Stimulated activated CD4-positive, alpha-beta T cell treated with anti-CD3 and anti-CD28 coated beads, Interleukin-4, amount 100 ng/mL, for 48 hours (primary cell): Measurements from ENCODE around the gene MYOCD.

Experiments
- DNase-seq, 2 donors: peaks; one replicate each; pipeline ENCODE4 v3.0.0-alpha.2; 2020; ENCODE audit warnings: low read depth in 2 of 2

Gene MYOCD

DNA sequence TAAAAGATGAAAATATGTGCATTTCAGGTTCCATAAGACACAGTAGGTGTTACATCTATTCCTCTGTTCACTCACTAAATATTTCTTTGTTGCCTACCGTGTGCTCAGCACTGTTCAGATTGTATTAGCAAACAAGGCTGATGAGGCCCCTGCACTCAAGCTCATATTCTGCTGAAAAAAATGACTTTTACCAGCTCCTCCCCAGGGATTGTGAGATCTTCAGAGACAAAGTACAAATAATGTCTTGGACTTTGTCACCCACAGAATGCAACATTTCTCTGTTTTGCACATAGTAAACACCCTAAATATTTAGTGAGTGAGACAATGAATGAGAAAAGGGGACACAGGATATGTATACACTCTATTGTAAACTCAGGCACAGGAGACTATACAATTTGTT is 21.9 kb upstream of the MYOCD start:
- no peak for DNase-seq

GRCh38 chr17:12644623-12645022 is 21.1 kb upstream of the MYOCD start:
- no peak for DNase-seq

DNA sequence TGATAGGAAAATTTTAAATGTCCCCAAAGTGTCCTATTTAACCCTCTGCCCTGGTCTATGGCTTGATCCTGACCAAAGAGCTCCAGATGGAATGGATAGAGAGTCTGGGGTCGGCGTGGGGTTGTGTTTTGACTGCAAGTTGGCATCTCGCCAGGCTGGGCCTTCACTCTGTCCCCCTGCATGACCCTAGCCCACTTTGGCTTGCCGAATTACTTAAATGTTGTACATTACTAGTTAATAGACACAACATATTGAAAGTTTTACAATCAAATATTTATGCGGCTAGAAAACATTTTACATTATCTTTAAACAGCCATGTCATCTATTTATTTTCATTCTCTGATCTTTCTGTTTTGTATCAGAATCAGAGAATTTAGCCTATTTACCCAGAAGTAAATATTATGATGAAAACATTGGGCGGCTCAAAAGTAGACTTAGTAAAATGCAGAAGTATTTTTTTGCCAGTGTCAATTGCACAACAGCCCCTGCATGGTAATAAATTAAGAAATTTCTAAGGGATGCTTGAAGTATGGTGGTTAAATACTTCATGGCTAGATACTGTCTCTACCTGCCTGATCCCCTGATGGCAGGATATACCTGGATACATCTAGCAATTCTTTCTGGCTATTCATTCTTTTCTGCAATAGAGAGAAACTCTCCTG is 18.8 kb upstream of the MYOCD start:
- no peak for DNase-seq

DNA sequence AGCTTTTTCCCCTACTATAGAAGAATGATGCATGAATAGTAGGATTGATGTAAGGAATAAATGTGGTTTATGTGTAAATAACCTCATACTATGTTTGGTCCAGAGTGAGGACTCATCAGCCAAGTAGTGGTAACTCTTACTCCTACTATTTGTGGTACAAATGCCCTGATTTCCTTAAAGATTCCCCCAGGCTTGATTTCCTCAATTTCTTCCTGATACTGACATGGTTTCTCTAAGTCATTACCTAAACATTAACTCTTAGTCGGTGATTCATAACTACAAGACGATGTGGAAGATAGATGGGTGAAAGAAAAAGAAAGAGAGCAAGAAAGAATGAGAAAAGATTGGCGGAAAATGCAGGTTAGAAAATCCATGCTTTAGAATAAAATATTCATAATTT is 17.2 kb upstream of the MYOCD start:
- DNase-seq = no peak

DNA sequence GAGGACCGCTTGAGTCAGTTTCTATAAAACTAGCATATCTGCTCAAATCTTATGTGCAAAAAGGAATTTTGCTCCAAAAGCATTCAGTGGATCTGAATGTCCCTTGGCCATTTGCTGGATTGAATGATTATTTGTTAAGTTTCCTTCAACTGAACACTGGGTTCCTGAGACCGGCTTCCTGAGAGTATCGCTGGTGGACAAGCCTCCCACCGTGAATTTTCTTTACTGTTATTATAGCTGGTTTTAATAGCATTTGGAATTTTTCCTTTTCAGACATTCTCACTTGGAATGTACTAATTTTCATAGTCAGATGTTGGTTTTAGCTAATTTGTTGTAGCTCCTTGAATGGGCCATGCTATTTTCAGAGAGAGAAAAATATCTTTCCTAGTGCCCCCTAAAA is 9.8 kb upstream of the MYOCD start:
- DNase-seq = no peak

- DNase-seq = no peak
These were observed 9.3 kb upstream of the MYOCD start for GRCh38 chr17:12656354-12656753.

GRCh38 chr17:12659500-12659899 is 6.2 kb upstream of the MYOCD start:
- DNase-seq = no peak

DNA sequence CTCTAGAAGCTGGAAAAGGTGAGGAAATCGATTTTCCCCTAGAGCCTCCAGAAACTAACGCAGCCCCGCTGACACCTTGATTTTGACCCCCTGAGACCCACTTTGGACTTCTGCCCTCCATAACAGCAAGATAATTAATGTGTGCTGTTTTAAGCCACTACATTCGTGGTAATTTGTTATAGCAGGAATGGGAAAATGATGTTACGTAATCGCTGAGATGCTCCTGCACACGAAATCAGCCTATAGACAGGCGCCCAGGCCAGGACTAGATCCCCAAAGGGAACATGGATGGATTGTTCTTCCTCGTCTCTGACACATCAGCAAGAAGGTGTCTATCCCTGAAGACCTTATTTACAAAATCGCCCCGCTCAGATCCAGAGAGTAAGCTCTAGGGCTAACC is 1.4 kb upstream of the MYOCD start:
- no peak for DNase-seq

DNA sequence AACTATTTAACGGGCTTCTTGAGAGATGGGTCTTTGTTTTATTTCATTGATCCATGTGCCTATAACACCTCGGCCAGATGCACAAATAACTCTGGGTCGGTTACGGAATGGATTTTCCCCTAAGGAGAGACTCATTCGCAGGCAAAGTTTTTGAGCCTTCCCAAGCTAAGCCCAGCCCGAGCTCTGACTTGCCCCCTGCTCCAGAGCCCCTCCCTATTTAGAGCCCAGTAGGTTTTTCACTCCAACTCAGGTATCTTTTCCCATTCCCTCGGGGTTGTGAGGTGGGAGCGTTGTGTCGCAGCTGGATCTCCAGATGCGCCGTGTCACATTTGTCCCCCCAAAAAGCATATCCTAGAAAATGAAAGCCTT is 812 bp upstream of the MYOCD start:
- DNase-seq = no peak

DNA sequence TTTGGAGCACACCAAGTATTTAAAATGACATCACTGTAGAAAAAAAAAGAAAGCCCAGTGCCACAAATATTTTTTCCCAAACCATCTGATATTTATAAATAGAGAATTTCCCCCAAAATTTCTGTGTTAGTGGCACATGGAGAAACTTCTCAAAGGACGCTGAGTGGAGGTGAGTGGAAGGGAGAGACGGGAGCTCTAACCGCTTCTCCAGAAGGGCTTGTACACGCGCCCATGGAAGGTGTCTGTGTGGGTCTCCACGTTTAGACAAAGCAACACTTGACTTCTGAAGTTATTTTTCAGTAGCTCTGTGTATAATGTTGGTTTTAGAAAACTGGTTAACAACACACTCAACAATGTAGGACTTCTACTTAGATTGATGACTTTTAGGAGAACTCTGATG is 1.0 kb downstream of the MYOCD start:
- no peak for DNase-seq

- no peak for DNase-seq
These were observed 1.7 kb downstream of the MYOCD start for GRCh38 chr17:12667299-12667958.

- DNase-seq = no peak
These were observed 6.2 kb downstream of the MYOCD start for GRCh38 chr17:12671906-12672305.

DNA sequence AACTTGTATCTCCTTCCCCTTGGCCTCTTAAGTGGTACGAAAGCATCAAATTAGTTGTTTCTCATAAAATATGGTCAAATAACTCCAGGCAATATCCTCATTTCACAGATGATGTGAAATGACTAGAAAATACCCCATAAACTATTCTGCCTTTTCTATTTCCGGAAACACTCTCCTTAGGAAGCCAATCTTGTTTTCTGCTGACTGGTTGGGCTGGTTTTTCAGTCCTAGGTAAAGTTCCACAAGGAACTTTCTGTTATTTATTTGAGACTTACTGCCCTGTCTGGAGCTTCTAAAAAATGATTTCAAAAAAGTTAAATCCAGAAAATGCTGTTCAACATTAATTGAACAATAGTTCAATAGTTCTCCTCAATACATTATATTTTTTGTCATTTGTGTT is 7.3 kb downstream of the MYOCD start:
- no peak for DNase-seq

- DNase-seq = no peak
These were observed 8.1 kb downstream of the MYOCD start for GRCh38 chr17:12673788-12674187.

DNA sequence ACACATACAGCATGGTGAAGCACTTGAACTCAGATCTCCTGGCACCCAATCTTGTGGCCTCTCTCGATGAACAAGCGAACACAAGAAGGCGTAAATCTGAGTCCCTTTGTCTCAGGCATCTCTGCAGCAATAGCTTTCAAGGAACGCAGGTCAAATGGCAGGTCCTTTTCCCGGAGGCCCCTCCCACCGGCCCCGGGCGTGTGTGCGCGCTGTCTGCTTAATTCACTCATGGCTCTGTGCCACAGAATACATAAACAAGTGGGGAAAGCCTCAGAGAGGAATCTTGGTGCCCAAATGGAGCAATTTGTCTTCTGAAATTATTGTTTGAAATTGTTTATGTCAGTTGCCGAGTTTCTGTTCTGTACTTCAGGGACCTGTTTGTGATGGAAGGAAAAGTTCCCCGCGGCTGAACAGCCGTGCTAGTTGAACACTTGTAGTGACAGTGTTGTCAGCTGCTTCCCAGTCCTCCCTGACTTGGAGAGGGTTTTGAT is 14.8 kb downstream of the MYOCD start:
- DNase-seq = no peak

DNA sequence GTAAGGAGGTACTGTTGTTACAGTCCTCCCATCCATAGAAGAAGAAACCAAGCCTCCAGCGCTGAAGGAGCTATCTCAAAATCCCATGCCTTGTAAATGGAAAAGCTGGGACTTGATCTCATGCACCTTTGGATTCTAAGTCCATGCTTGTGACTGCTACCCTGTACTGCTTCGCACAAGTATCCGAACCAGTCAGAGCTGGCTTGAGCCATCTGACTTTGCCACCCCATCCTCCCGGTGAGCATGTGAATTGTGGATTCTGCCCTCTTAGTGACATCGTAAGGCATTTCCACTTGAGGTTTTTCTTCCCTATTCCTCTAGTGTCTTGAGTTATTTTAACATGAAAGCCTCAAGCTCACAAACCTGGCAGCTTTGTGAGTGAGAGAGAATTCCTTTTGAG is 15.3 kb downstream of the MYOCD start:
- DNase-seq = no peak

DNA sequence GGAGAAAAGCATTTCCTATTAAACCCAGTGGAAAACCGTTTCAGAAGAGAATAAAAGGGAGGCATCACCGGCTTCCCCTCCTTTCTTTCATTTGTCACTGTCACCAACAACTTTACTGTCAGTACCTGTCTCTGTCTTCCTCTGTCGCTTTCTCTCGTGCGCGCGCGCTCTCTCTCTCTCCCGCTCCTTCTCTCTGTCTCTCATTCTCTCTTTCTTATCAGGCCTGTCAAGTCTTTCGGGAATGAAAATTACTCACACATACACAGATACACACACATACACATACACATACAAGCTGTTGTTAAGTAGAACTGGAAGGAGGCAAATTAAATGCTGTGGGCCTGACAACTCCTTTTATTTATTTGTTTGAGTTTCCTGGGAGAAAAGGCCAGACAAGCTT is 17.6 kb downstream of the MYOCD start:
- no peak for DNase-seq

DNA sequence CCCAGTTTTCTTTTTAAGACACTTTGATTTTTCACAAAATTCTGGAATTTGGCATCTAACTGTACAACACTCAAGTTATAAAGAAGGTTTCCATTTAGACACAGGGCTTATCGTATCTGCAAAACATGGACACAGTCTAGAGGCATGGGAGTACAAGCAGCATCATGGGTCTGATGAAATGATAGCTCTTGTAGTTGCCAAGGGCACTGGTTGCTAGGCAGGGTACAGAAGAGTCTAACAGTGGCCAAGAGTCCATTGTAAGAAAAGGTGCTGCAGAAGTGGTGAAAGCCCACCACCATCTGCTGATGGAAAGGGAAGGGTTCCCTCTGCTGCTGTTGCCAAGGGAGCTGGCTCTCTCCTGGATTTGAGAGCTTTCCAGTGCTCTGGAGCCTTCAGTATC is 20.8 kb downstream of the MYOCD start:
- DNase-seq = no peak

DNA sequence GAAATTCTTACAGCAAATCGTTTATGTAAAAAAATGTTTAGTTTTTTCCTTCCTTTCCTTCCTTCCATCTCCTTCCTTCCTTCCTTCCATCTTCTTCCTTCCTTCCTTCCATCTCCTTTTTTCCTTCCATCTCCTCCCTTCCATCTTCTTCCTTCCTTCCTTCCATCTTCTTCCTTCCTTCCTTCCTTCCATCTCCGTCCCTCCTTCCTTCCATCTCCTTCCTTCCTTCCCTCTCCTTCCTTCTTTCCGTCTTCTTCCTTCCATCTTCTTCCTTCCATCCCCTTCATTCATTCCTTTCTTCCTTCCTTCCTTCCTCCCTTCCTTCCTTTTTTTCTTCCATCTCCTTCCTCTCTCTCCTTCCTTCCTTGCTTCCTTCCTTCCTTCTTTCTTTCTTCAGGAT is 22.7 kb downstream of the MYOCD start:
- DNase-seq = no peak

DNA sequence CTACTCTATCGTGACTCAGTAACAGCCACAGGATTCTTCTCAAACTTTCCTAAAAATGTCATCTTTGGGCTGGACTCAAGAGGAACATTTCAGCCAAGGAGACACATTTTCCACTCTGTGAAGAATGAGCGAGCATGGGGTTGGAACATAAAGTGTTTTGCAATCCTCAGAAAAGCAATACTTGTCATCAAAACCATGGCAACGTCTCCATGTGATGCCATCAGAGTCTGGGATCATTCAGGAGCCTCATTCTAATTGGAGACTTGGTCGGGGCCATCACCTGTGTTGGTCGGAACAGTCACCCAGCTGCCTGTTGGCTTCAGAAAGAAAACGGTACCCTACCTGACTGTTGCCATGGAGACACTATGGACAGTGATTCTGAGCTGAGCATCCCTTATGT is 25.5 kb downstream of the MYOCD start:
- no peak for DNase-seq

GRCh38 chr17:12693640-12694039 is 27.9 kb downstream of the MYOCD start:
- DNase-seq = no peak

GRCh38 chr17:12706070-12706469 is 40.4 kb downstream of the MYOCD start:
- no peak for DNase-seq

- no peak for DNase-seq
These were observed 43.4 kb downstream of the MYOCD start for GRCh38 chr17:12709063-12709462.

DNA sequence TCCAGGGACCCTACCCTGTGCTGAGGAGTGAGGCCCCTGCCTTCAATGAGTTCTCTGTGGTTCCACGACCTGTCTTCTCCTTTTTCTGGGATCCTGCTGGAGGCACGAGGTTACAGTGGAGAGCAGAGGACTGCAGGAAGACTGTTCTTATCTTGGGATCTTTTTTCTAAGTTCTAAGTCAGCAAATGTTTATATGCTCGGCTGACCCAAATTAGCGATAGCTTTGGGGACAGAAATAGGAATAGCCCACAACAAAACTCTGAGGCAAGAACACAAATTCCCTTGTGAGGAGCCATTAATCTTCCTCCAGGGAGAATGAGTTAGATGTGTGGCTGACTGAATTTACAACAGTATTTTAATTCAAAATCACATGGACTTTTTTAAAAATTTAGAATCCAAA is 46.7 kb downstream of the MYOCD start:
- DNase-seq = no peak
